Duodenal mucosa (tissue), 2 donors: Measurements from ENCODE around the gene GNB1.

Experiments used
- H3K27ac ChIP-seq: one replicate; pipeline ENCODE4 v1.7.0; 2013; ENCODE audit warnings: low read depth, low read length
- H3K27me3 ChIP-seq, 2 donors: one replicate each; pipeline ENCODE4 v1.7.0; 2013; ENCODE audit warnings: low read length in 2 of 2, control low read depth in 1 of 2; ENCODE audit not compliant: insufficient read depth in 2 of 2, control insufficient read depth in 1 of 2
- H3K36me3 ChIP-seq, 2 donors: one replicate each; pipeline ENCODE4 v1.7.0; 2013; ENCODE audit warnings: low read length in 2 of 2, control low read depth in 1 of 2; ENCODE audit not compliant: insufficient read depth in 2 of 2, control insufficient read depth in 1 of 2
- H3K4me1 ChIP-seq, 2 donors: one replicate each; pipeline ENCODE4 v1.7.0; 2013; ENCODE audit warnings: low read length in 2 of 2, control low read depth in 1 of 2; ENCODE audit not compliant: insufficient read depth in 2 of 2, control insufficient read depth in 1 of 2
- H3K4me3 ChIP-seq, 2 donors: one replicate each; pipeline ENCODE4 v1.7.0; 2013; ENCODE audit warnings: low read length in 2 of 2, low read depth in 1 of 2
- H3K9ac ChIP-seq, 2 donors: one replicate each; pipeline ENCODE4 v1.7.0; 2013; ENCODE audit warnings: low read length in 2 of 2, low read depth in 1 of 2
- H3K9me3 ChIP-seq, 2 donors: one replicate each; pipeline ENCODE4 v1.7.0; 2013; ENCODE audit warnings: low read length in 2 of 2, control low read depth in 1 of 2; ENCODE audit not compliant: control insufficient read depth in 1 of 2

GNB1 gene

GRCh38 chr1:1922702-1922955 is 31.7 kb upstream of the GNB1 start:
- Histone ChIP-seq H3K4me1 (peaks cover 23 to 36% of the 10 kb centered on the region in 2 donors), H3K27ac (no peak overlapping the region), H3K4me3 (peak overlapping the region in 1 of 2 donors; percentile 28), H3K9ac (no peak overlapping the region), H3K27me3 (no peaks in the 10 kb centered on the region), H3K36me3 (no peaks in the 10 kb centered on the region), H3K9me3 (no peaks in the 10 kb centered on the region)

DNA sequence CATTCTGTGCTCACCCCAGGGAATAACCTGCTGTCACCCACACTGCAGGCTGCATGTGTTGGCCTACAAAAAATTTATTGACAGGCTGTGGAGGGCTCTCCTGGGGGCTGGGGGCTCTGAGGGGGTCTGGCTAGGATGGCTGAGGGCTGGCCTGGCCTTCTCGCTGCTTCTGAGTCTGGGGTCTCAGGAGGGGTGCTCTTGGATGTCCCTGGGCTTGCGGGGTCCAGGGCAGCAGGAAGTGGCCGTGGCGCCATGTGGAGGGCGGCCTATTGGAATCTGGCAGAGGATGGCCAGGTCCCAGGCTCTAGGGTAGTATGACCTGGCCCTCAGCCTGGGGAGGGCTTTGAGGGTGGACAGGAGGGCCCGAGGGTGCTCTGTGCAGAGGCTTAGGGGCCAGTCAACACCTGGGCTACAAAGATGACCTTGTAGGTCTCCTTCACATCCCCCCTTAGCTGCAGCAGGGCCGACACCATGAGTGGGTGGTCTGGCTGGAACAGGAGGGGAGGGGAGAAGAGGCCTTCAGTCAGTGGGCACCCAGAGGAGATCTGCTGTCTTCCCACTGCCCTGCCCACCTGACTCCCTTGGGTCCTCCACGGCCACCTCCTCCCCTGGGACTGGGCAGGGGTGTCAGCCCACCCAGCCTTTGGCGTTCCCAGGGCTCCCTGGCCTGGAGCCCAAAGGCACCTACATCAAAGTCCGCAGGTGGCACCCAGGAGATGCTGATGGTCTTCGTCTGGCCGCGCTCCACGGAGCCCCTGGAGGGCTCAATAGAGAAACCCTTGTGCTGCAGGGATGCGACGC is 31.2 kb upstream of the GNB1 start:
- H3K4me3 ChIP-seq, result no peak overlapping the region

GRCh38 chr1:1921459-1921862 is 30.6 kb upstream of the GNB1 start:
- Histone ChIP-seq H3K27me3 (no peaks in the 10 kb centered on the region), H3K9ac (no peak overlapping the region), H3K27ac (no peak overlapping the region), H3K4me1 (peaks cover 23 to 36% of the 10 kb centered on the region in 2 donors), H3K36me3 (no peaks in the 10 kb centered on the region), H3K4me3 (no peak overlapping the region), H3K9me3 (no peaks in the 10 kb centered on the region)

More for the DNA sequence above, 31.2 kb upstream of the GNB1 start:
- Histone ChIP-seq H3K4me1 (peaks cover 23 to 36% of the 10 kb centered on the region in 2 donors), H3K27ac (no peak overlapping the region), H3K9me3 (no peaks in the 10 kb centered on the region), H3K9ac (no peak overlapping the region), H3K36me3 (no peaks in the 10 kb centered on the region), H3K27me3 (no peaks in the 10 kb centered on the region)

DNA sequence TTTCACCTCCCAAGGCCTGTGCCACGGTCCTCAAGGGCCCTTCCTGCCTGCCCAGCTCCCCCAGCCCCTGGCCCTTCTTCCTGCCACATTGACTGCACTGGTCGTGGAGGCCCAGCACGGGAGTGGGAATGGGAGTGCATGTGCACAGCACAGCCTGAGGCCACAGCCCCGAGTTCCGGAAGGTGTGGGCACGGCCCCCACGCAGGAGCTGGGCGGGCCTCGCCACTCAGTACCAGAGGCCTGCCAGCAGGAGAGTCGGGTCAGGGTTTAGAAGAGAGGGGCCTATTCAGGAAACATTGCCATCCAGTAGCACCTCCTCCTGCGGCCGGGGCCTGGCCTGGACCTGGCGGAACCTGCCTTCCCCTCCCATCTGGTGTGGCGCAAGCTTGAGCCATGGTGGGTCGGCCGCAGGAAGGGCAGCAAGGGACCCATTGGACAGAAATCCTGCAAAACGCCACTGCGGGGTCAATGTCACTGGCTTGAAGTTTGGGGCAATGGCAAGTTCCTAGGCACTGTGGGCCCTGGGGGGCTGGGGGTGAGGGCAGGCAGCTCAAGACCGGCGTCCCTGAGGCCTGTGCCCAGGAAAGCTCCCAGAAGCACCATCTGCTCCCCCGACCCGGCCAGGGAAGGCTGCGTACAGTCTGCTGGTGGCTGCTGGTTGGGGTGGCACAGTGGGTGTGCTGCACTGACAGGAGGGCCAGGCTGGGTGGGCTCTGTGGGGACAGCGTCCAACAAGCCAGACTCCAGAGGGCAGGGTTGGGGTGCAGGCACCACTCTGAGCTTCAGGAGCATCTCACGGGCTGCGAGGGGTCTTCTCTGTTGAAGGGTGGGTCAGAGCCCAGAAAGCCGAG is 29.9 kb upstream of the GNB1 start:
- Histone ChIP-seq H3K4me3 (no peak overlapping the region), H3K9me3 (no peaks in the 10 kb centered on the region), H3K9ac (no peak overlapping the region), H3K36me3 (no peaks in the 10 kb centered on the region), H3K4me1 (peaks cover 27 to 41% of the 10 kb centered on the region in 2 donors), H3K27ac (no peak overlapping the region), H3K27me3 (no peaks in the 10 kb centered on the region)

GRCh38 chr1:1920057-1920607 is 29.2 kb upstream of the GNB1 start:
- no peaks in the 10 kb centered on the region for H3K36me3 ChIP-seq
- no peaks in the 10 kb centered on the region for H3K9me3 ChIP-seq
- H3K27me3 ChIP-seq, result no peaks in the 10 kb centered on the region
- H3K4me3 ChIP-seq, result peak overlapping the region; percentile 45 to 61
- H3K4me1 ChIP-seq, result peaks cover 31 to 41% of the 10 kb centered on the region in 2 donors
- no peak overlapping the region for H3K27ac ChIP-seq
- H3K9ac ChIP-seq, result peak overlapping the region in 1 of 2 donors; percentile 39

- Histone ChIP-seq H3K9ac (peak overlapping the region in 1 of 2 donors; percentile 39), H3K27me3 (no peaks in the 10 kb centered on the region), H3K27ac (peak overlapping the region; percentile 50), H3K4me1 (peaks cover 31 to 36% of the 10 kb centered on the region in 2 donors), H3K9me3 (no peaks in the 10 kb centered on the region), H3K4me3 (peak overlapping the region; percentile 47 to 61), H3K36me3 (no peaks in the 10 kb centered on the region)
Observed at GRCh38 chr1:1919304-1920056, 28.6 kb upstream of the GNB1 start.

DNA sequence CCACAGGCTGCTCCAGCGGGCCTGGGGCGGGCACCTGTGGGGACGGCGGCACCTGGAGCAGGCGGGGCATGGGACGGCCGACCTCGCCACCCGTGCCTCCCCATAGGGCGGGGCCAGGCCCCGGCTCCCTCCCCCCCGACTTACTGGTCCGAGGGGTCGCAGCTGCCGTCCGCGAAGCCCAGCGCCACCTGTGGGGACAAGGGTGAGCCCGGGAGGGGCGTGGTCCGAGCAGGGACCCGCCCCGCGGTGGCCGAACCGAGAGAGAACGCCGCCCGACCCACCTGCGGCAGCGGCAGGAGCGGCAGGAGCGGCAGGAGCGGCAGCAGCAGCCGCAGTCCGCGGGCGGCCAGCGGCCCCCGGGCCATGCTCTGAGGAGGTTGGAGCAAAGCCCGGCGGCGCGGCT is 28.0 kb upstream of the GNB1 start, which contains the start of gene TMEM52:
Gene TMEM52 (minus strand): TSS at position 379 of the 403 bp plus-strand sequence. CDS start 14 bp downstream, at position 365.
- no peaks in the 10 kb centered on the region for H3K36me3 ChIP-seq
- peak within 1 kb of the TSS; percentile 47 to 61 for H3K4me3 ChIP-seq
- peaks cover 31 to 35% of the 10 kb centered on the region in 2 donors for H3K4me1 ChIP-seq
- H3K9ac ChIP-seq, result peak within 1 kb of the TSS; percentile 10 to 39
- H3K9me3 ChIP-seq, result no peaks in the 10 kb centered on the region
- no peaks in the 10 kb centered on the region for H3K27me3 ChIP-seq
- H3K27ac ChIP-seq, result peak within 1 kb of the TSS; percentile 50

- Histone ChIP-seq H3K27ac (no peak overlapping the region), H3K9me3 (no peaks in the 10 kb centered on the region), H3K36me3 (no peaks in the 10 kb centered on the region), H3K9ac (peak overlapping the region; percentile 10 to 38), H3K4me1 (peaks cover 25 to 32% of the 10 kb centered on the region in 2 donors), H3K27me3 (no peaks in the 10 kb centered on the region), H3K4me3 (peak overlapping the region; percentile 47 to 61)
Observed at GRCh38 chr1:1917995-1918900, 27.4 kb upstream of the GNB1 start.
